Activated CD8-positive, alpha-beta T cell treated with anti-CD3 and anti-CD28 coated beads for 36 hours (primary cell): ENCODE data around the gene EVC. TPM values are rescaled to one million over a fixed set of nuclear protein-coding genes. Genes with fewer than 3 reads are reported as not detected.

Experiments used
- ATAC-seq: fragments of 200-7000 bp; cut with Tn5 transposase; one replicate; pipeline ENCODE4 v1.10.0; 2021; ENCODE audit warnings: mild to moderate bottlenecking, moderate library complexity
- CTCF ChIA-PET: fragments of 350-600 bp; sonication (Branson Sonifier 250); formaldehyde crosslinking; loops from one replicate; lab custom pipeline; 2021; ENCODE audit warnings: antibody characterized with exemption; lab: Charles Lee
- POLR2A ChIA-PET: fragments of 350-600 bp; sonication (Branson Sonifier 250); formaldehyde crosslinking; loops from one replicate; lab custom pipeline; 2021; ENCODE audit warnings: antibody characterized with exemption; lab: Charles Lee
- DNase-seq: peaks from one replicate; pipeline ENCODE4 v3.0.0-alpha.2; 2020
- H3K27ac Mint-ChIP-seq: one replicate; pipeline ENCODE4 v1.8.0; 2021; ENCODE audit warnings: mild to moderate bottlenecking, mixed read lengths
- H3K27me3 Mint-ChIP-seq: one replicate; pipeline ENCODE4 v1.8.0; 2021; ENCODE audit warnings: mixed read lengths
- H3K36me3 Mint-ChIP-seq: one replicate; pipeline ENCODE4 v1.8.0; 2021; ENCODE audit warnings: low read depth, mixed read lengths
- H3K4me1 Mint-ChIP-seq: one replicate; pipeline ENCODE4 v1.8.0; 2021; ENCODE audit warnings: low read depth, mixed read lengths
- H3K4me3 Mint-ChIP-seq: one replicate; pipeline ENCODE4 v1.8.0; 2021; ENCODE audit warnings: mild to moderate bottlenecking, moderate library complexity, mixed read lengths
- H3K9me3 Mint-ChIP-seq: one replicate; pipeline ENCODE4 v1.8.0; 2021; ENCODE audit warnings: mixed read lengths
- CTCF ChIP-seq: fragments of 200-600 bp; IDR thresholded peaks from one replicate; pipeline ENCODE4 v1.8.0; 2022; ENCODE audit warnings: antibody characterized with exemption, mild to moderate bottlenecking
- intact Hi-C: fragments of 100-400 bp; cut with micrococcal nuclease; formaldehyde crosslinking; loops from one replicate; pipeline ENCODE4 v1.10.0; 2022
- total RNA-seq, 2 experiments: library from RNA; stranded (reverse); gene quantifications; one replicate each; pipeline ENCODE4 v1.2.3, GENCODE V29; 2021

Gene EVC
- total RNA-seq, 2 experiments from 2014 or later = 2.0 to 2.5 TPM

- intact Hi-C loops = no loop called here
- Mint-ChIP-seq H3K27ac (no peak overlapping the region), H3K4me3 (no peak overlapping the region), H3K9me3 (no peaks in the 10 kb centered on the region), H3K36me3 (no peaks in the 10 kb centered on the region), H3K27me3 (no peaks in the 10 kb centered on the region), H3K4me1 (no peaks in the 10 kb centered on the region)
- TF ChIP-seq CTCF = no peak
- ChIA-PET CTCF (no interaction called here), POLR2A (no interaction called here)
- DNase-seq = no peak
- no peak for ATAC-seq
Measured at GRCh38 chr4:5788144-5788543, 77.1 kb downstream of the EVC start.

GRCh38 chr4:5789141-5789540 is 78.1 kb downstream of the EVC start:
- POLR2A ChIA-PET = no interaction called here
- Mint-ChIP-seq H3K27ac (no peak overlapping the region), H3K27me3 (no peaks in the 10 kb centered on the region), H3K4me1 (no peaks in the 10 kb centered on the region), H3K36me3 (no peaks in the 10 kb centered on the region), H3K9me3 (no peaks in the 10 kb centered on the region), H3K4me3 (no peak overlapping the region)
- intact Hi-C loops = no loop called here
- TF ChIP-seq CTCF = no peak
- DNase-seq = no peak
- ATAC-seq = no peak
- CTCF ChIA-PET = no interaction called here

GRCh38 chr4:5790546-5790857 is 79.5 kb downstream of the EVC start:
- H3K36me3 Mint-ChIP-seq = no peaks in the 10 kb centered on the region
- H3K27me3 Mint-ChIP-seq = no peaks in the 10 kb centered on the region
- CTCF ChIA-PET = no interaction called here
- no peak overlapping the region for H3K27ac Mint-ChIP-seq
- TF ChIP-seq CTCF = no peak
- no peak for ATAC-seq
- POLR2A ChIA-PET = no interaction called here
- H3K4me1 Mint-ChIP-seq = no peaks in the 10 kb centered on the region
- DNase-seq = no peak
- no peaks in the 10 kb centered on the region for H3K9me3 Mint-ChIP-seq
- H3K4me3 Mint-ChIP-seq = no peak overlapping the region
- intact Hi-C loops = no loop called here

GRCh38 chr4:5791654-5792053 is 80.7 kb downstream of the EVC start:
- CTCF ChIA-PET = no interaction called here
- Mint-ChIP-seq H3K27ac (no peak overlapping the region), H3K36me3 (no peaks in the 10 kb centered on the region), H3K27me3 (no peaks in the 10 kb centered on the region), H3K4me3 (no peak overlapping the region), H3K4me1 (no peaks in the 10 kb centered on the region), H3K9me3 (no peaks in the 10 kb centered on the region)
- ATAC-seq (no peak), DNase-seq (no peak)
- POLR2A ChIA-PET = no interaction called here
- intact Hi-C loops = no loop called here
- TF ChIP-seq CTCF = no peak

- ChIA-PET POLR2A (no interaction called here), CTCF (no interaction called here)
- TF ChIP-seq CTCF = no peak
- no peaks in the 10 kb centered on the region for H3K27me3 Mint-ChIP-seq
- intact Hi-C loops = no loop called here
- DNase-seq (no peak), ATAC-seq (no peak)
- no peaks in the 10 kb centered on the region for H3K36me3 Mint-ChIP-seq
- no peaks in the 10 kb centered on the region for H3K9me3 Mint-ChIP-seq
- H3K4me3 Mint-ChIP-seq = no peak overlapping the region
- no peaks in the 10 kb centered on the region for H3K4me1 Mint-ChIP-seq
- H3K27ac Mint-ChIP-seq = no peak overlapping the region
Measured at GRCh38 chr4:5793514-5793913, 82.5 kb downstream of the EVC start.
